Measurements from ENCODE around the gene TMEM200C. TPM values are rescaled to one million over a fixed set of nuclear protein-coding genes. Genes with fewer than 3 reads are reported as not detected.

The TMEM200C gene
- total RNA-seq, 1 donor, result under 0.01 TPM

- Histone ChIP-seq H3K9me3 (ENCODE audit: low read depth, low read length) (no peaks in the 10 kb centered on the region), H2AFZ (ENCODE audit: low read length) (no peak overlapping the region), H3K4me2 (ENCODE audit: insufficient read depth, low read length) (no peak overlapping the region), H3K4me1 (ENCODE audit: insufficient read depth, low read length) (no peaks in the 10 kb centered on the region), H3K36me3 (ENCODE audit: insufficient read depth, low read length) (no peaks in the 10 kb centered on the region), H3K27me3 (ENCODE audit: insufficient read depth, low read length) (peaks cover 16% of the 10 kb centered on the region), H4K20me1 (ENCODE audit: insufficient read depth, low read length) (no peaks in the 10 kb centered on the region), H3K4me3 (ENCODE audit: insufficient read depth, low read length) (no peak overlapping the region), H3K27ac (ENCODE audit: low read depth, low read length) (no peak overlapping the region), H3K79me2 (ENCODE audit: insufficient read depth, low read length) (no peaks in the 10 kb centered on the region)
- DNase-seq (ENCODE audit: insufficient read length, low spot score, missing footprints), result no peak
- TF ChIP-seq CTCF (IDR thresholded peaks at IDR 0.05; ENCODE audit: extremely low read depth, low read depth, low read length), result no peak
Observed at GRCh38 chr18:5899835-5900234, 4.5 kb upstream of the TMEM200C start.

- DNase-seq (ENCODE audit: insufficient read length, low spot score, missing footprints), result peak; percentile 79
Observed at GRCh38 chr18:5895876-5896740, 786 bp upstream of the TMEM200C start.

GRCh38 chr18:5894611-5895298 lies 567 bp downstream of the TMEM200C start:
- H3K27me3 ChIP-seq (ENCODE audit: insufficient read depth, low read length), result peaks cover 51% of the 10 kb centered on the region
- TF ChIP-seq CTCF (IDR thresholded peaks at IDR 0.05; ENCODE audit: extremely low read depth, low read depth, low read length), result no peak
- no peaks in the 10 kb centered on the region for H3K79me2 ChIP-seq (ENCODE audit: insufficient read depth, low read length)
- no peak overlapping the region for H2AFZ ChIP-seq (ENCODE audit: low read length)
- no peaks in the 10 kb centered on the region for H3K36me3 ChIP-seq (ENCODE audit: insufficient read depth, low read length)
- no peak overlapping the region for H3K27ac ChIP-seq (ENCODE audit: low read depth, low read length)
- H3K9me3 ChIP-seq (ENCODE audit: low read depth, low read length), result no peaks in the 10 kb centered on the region
- peak; percentile 80 for DNase-seq (ENCODE audit: insufficient read length, low spot score, missing footprints)
- H3K4me3 ChIP-seq (ENCODE audit: insufficient read depth, low read length), result no peak overlapping the region
- no peak overlapping the region for H3K4me2 ChIP-seq (ENCODE audit: insufficient read depth, low read length)
- no peaks in the 10 kb centered on the region for H4K20me1 ChIP-seq (ENCODE audit: insufficient read depth, low read length)
- no peaks in the 10 kb centered on the region for H3K4me1 ChIP-seq (ENCODE audit: insufficient read depth, low read length)

More at GRCh38 chr18:5895876-5896740, 786 bp upstream of the TMEM200C start:
- Histone ChIP-seq H3K4me1 (ENCODE audit: insufficient read depth, low read length) (no peaks in the 10 kb centered on the region), H4K20me1 (ENCODE audit: insufficient read depth, low read length) (no peaks in the 10 kb centered on the region), H3K4me2 (ENCODE audit: insufficient read depth, low read length) (no peak overlapping the region), H3K36me3 (ENCODE audit: insufficient read depth, low read length) (no peaks in the 10 kb centered on the region), H3K4me3 (ENCODE audit: insufficient read depth, low read length) (no peak overlapping the region), H3K27me3 (ENCODE audit: insufficient read depth, low read length) (peaks cover 46% of the 10 kb centered on the region), H3K27ac (ENCODE audit: low read depth, low read length) (no peak overlapping the region), H3K79me2 (ENCODE audit: insufficient read depth, low read length) (no peaks in the 10 kb centered on the region), H2AFZ (ENCODE audit: low read length) (no peak overlapping the region), H3K9me3 (ENCODE audit: low read depth, low read length) (no peaks in the 10 kb centered on the region)
- no peak for TF ChIP-seq CTCF (IDR thresholded peaks at IDR 0.05; ENCODE audit: extremely low read depth, low read depth, low read length)
